ENCODE results near the gene ODF4. TPM values are rescaled to one million over a fixed set of nuclear protein-coding genes. Genes with fewer than 3 reads are reported as not detected.

The ODF4 gene
- total and polyA plus RNA-seq, 2 of the 13 experiments (the other 11 are each of a cell fraction or from before 2014, with no cell fraction given), result not detected

DNA sequence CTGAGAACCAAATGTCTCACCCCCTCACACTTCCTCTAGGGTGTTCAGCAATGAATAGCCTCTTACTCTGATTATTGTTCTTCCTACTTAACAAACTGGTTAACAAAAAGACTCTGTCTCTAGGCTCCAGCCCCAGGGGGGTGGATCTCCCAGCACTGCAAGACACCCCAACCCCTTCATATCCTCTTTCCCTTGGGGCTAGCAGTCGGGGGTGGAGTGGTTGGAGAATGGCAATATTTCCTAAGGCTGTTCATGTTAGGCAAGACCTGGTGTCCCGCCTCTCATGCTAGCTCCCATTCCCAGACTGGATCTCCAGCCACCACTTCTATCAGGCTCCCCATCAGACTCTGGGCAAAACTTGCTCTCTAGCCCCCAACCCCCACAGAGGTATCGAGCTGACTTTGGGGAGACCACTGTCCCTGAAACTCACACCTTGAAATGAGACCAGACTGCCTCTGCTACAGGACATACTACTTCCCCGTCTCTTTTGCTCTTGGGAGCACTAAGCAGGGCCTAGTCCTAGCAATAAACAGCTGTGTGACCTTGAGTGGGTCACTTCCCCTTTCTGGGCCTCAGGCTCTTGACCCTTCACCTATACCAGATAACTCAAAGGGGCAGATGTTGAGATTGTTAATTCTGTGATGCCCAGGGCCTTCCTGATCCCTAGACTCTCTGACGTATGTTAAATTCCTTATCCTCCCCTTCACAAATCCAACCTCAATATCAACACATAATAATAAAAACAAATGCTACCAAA, 46.8 kb upstream of the ODF4 start (continued):
- TF ChIP-seq, protein P1, sequence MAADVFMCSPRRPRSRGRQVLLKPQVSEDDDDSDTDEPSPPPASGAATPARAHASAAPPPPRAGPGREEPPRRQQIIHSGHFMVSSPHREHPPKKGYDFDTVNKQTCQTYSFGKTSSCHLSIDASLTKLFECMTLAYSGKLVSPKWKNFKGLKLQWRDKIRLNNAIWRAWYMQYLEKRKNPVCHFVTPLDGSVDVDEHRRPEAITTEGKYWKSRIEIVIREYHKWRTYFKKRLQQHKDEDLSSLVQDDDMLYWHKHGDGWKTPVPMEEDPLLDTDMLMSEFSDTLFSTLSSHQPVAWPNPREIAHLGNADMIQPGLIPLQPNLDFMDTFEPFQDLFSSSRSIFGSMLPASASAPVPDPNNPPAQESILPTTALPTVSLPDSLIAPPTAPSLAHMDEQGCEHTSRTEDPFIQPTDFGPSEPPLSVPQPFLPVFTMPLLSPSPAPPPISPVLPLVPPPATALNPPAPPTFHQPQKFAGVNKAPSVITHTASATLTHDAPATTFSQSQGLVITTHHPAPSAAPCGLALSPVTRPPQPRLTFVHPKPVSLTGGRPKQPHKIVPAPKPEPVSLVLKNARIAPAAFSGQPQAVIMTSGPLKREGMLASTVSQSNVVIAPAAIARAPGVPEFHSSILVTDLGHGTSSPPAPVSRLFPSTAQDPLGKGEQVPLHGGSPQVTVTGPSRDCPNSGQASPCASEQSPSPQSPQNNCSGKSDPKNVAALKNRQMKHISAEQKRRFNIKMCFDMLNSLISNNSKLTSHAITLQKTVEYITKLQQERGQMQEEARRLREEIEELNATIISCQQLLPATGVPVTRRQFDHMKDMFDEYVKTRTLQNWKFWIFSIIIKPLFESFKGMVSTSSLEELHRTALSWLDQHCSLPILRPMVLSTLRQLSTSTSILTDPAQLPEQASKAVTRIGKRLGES (CRISPR knock-in tag; IDR thresholded peaks at IDR 0.05; ENCODE audit: borderline replicate concordance), result no peak
- TF ChIP-seq, protein P2, sequence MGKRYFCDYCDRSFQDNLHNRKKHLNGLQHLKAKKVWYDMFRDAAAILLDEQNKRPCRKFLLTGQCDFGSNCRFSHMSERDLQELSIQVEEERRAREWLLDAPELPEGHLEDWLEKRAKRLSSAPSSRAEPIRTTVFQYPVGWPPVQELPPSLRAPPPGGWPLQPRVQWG (CRISPR knock-in tag; IDR thresholded peaks at IDR 0.05; ENCODE audit: borderline replicate concordance, low read depth), result no peak
- TF ChIP-seq ZNF772 (CRISPR knock-in tag; IDR thresholded peaks at IDR 0.05) (no peak), HCFC1 (IDR thresholded peaks at IDR 0.05; ENCODE audit: low read depth, low read length) (no peak), ZNF101 (CRISPR knock-in tag; IDR thresholded peaks at IDR 0.05; ENCODE audit: borderline replicate concordance, low read depth) (no peak), ATM (IDR thresholded peaks at IDR 0.05; ENCODE audit: borderline replicate concordance) (no peak), ZNF17 (CRISPR knock-in tag; IDR thresholded peaks at IDR 0.05) (no peak), ZMYM3 (CRISPR knock-in tag; IDR thresholded peaks at IDR 0.05) (peak; percentile 63; the same call in 1 of the 2 replicates), SOX6 (IDR thresholded peaks at IDR 0.05) (no peak), SOX6 (CRISPR knock-in tag; IDR thresholded peaks at IDR 0.05) (peak; percentile 26; the same call in 1 of the 2 replicates), ZNF670 (CRISPR knock-in tag; IDR thresholded peaks at IDR 0.05; ENCODE audit: borderline replicate concordance) (no peak), IRF2 (CRISPR knock-in tag; IDR thresholded peaks at IDR 0.05) (0 out of 2 replicates have a peak, but pooled peaks have one; percentile 19), ZNF12 (CRISPR knock-in tag; IDR thresholded peaks at IDR 0.05) (no peak), CHCHD3 (CRISPR knock-in tag; IDR thresholded peaks at IDR 0.05) (no peak), ELF3 (CRISPR knock-in tag; IDR thresholded peaks at IDR 0.05) (0 out of 2 replicates have a peak, but pooled peaks have one; percentile 22), EEA1 (CRISPR knock-in tag; IDR thresholded peaks at IDR 0.05; ENCODE audit: borderline replicate concordance) (no peak)
- TF ChIP-seq, protein P3, sequence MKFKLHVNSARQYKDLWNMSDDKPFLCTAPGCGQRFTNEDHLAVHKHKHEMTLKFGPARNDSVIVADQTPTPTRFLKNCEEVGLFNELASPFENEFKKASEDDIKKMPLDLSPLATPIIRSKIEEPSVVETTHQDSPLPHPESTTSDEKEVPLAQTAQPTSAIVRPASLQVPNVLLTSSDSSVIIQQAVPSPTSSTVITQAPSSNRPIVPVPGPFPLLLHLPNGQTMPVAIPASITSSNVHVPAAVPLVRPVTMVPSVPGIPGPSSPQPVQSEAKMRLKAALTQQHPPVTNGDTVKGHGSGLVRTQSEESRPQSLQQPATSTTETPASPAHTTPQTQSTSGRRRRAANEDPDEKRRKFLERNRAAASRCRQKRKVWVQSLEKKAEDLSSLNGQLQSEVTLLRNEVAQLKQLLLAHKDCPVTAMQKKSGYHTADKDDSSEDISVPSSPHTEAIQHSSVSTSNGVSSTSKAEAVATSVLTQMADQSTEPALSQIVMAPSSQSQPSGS (CRISPR knock-in tag; IDR thresholded peaks at IDR 0.05), result no peak
- TF ChIP-seq, protein P4, sequence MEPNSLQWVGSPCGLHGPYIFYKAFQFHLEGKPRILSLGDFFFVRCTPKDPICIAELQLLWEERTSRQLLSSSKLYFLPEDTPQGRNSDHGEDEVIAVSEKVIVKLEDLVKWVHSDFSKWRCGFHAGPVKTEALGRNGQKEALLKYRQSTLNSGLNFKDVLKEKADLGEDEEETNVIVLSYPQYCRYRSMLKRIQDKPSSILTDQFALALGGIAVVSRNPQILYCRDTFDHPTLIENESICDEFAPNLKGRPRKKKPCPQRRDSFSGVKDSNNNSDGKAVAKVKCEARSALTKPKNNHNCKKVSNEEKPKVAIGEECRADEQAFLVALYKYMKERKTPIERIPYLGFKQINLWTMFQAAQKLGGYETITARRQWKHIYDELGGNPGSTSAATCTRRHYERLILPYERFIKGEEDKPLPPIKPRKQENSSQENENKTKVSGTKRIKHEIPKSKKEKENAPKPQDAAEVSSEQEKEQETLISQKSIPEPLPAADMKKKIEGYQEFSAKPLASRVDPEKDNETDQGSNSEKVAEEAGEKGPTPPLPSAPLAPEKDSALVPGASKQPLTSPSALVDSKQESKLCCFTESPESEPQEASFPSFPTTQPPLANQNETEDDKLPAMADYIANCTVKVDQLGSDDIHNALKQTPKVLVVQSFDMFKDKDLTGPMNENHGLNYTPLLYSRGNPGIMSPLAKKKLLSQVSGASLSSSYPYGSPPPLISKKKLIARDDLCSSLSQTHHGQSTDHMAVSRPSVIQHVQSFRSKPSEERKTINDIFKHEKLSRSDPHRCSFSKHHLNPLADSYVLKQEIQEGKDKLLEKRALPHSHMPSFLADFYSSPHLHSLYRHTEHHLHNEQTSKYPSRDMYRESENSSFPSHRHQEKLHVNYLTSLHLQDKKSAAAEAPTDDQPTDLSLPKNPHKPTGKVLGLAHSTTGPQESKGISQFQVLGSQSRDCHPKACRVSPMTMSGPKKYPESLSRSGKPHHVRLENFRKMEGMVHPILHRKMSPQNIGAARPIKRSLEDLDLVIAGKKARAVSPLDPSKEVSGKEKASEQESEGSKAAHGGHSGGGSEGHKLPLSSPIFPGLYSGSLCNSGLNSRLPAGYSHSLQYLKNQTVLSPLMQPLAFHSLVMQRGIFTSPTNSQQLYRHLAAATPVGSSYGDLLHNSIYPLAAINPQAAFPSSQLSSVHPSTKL (CRISPR knock-in tag; IDR thresholded peaks at IDR 0.05), result peak; percentile 45
- TF ChIP-seq, protein P5, sequence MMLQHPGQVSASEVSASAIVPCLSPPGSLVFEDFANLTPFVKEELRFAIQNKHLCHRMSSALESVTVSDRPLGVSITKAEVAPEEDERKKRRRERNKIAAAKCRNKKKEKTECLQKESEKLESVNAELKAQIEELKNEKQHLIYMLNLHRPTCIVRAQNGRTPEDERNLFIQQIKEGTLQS (CRISPR knock-in tag; IDR thresholded peaks at IDR 0.05), result no peak
